Measurements from ENCODE around the gene UQCC2. TPM values are rescaled to one million over a fixed set of nuclear protein-coding genes. Genes with fewer than 3 reads are reported as not detected.

Gene UQCC2
- total RNA-seq, 1 experiment from 2014 or later: 71.2 TPM

- no peaks in the 10 kb centered on the region for H3K9me3 ChIP-seq (ENCODE audit: insufficient read depth, low read depth)
- H4K20me1 ChIP-seq (ENCODE audit: insufficient read depth): no peaks in the 10 kb centered on the region
- peak; percentile 85 to 89 for DNase-seq
- no peaks in the 10 kb centered on the region for H3K79me2 ChIP-seq (ENCODE audit: low read depth)
- peaks cover 40% of the 10 kb centered on the region for H3K4me1 ChIP-seq (replicated peaks; ENCODE audit: insufficient read depth)
- ChIA-PET CTCF (interaction anchor here (0.5 to 1.5 kb wide), 3 partner anchors 20 to 498 kb away, joined by 3 to 8 read pairs (median 8); partner anchors contain the start of gene UQCC2), POLR2A (ENCODE audit: unreplicated experiment) (interaction anchor here (0.6 kb wide), 3 partner anchors 10 to 1553 kb away, joined by 3 to 6 read pairs (median 3); no protein-coding TSS in a partner anchor)
- H3K9me2 ChIP-seq (ENCODE audit: insufficient read depth): no peaks in the 10 kb centered on the region
- peaks cover 24% of the 10 kb centered on the region for H3F3A ChIP-seq (ENCODE audit: insufficient read depth, low read depth)
- peak overlapping the region; percentile 59; the same call in 1 of the 2 replicates for H2AFZ ChIP-seq
- peak overlapping the region; percentile 82 for H3K27ac ChIP-seq
- peak overlapping the region; percentile 78 for H3K4me2 ChIP-seq
- TF ChIP-seq CTCF (conservative IDR thresholded peaks at IDR 0.05) (no peak), EZH2 (IDR thresholded peaks at IDR 0.05; ENCODE audit: low read depth) (no peak)
- no peak overlapping the region; the same call in 1 of the 2 replicates for H3K4me3 ChIP-seq
- no peaks in the 10 kb centered on the region for H3K36me3 ChIP-seq (ENCODE audit: low read depth)
- BruUV-seq (replicated peaks): no TSS peak
- no peaks in the 10 kb centered on the region for H3K27me3 ChIP-seq (ENCODE audit: insufficient read depth, low read depth)
- intact Hi-C loops (cut with micrococcal nuclease; ENCODE audit: unreplicated experiment): no loop called here
Observed at GRCh38 chr6:33731751-33732282, 20.3 kb upstream of the UQCC2 start.

GRCh38 chr6:33731035-33731434, 19.5 kb upstream of the UQCC2 start:
- H3K9me2 ChIP-seq (ENCODE audit: insufficient read depth): no peaks in the 10 kb centered on the region
- no peaks in the 10 kb centered on the region for H4K20me1 ChIP-seq (ENCODE audit: insufficient read depth)
- peak overlapping the region; percentile 78 for H3K4me2 ChIP-seq
- H3K27me3 ChIP-seq (ENCODE audit: insufficient read depth, low read depth): no peaks in the 10 kb centered on the region
- ChIA-PET CTCF (interaction anchor here (1.2 to 1.5 kb wide), 2 partner anchors 19 to 31 kb away, joined by 3 to 8 read pairs; partner anchors contain the start of gene UQCC2), POLR2A (ENCODE audit: unreplicated experiment) (interaction anchor here (0.6 kb wide), 1 partner anchor 601 kb away, joined by 6 read pairs; no protein-coding TSS in a partner anchor)
- no peaks in the 10 kb centered on the region for H3K79me2 ChIP-seq (ENCODE audit: low read depth)
- peaks cover 24% of the 10 kb centered on the region for H3F3A ChIP-seq (ENCODE audit: insufficient read depth, low read depth)
- DNase-seq: no peak
- 0 out of 2 replicates have a peak overlapping the region, but pooled peaks have one; percentile 59 for H2AFZ ChIP-seq
- BruUV-seq (replicated peaks): no TSS peak
- TF ChIP-seq EZH2 (IDR thresholded peaks at IDR 0.05; ENCODE audit: low read depth) (no peak), CTCF (conservative IDR thresholded peaks at IDR 0.05) (no peak)
- intact Hi-C loops (cut with micrococcal nuclease; ENCODE audit: unreplicated experiment): no loop called here
- no peaks in the 10 kb centered on the region for H3K36me3 ChIP-seq (ENCODE audit: low read depth)
- peak overlapping the region; percentile 82 for H3K27ac ChIP-seq
- H3K4me3 ChIP-seq: no peak overlapping the region
- H3K4me1 ChIP-seq (replicated peaks; ENCODE audit: insufficient read depth): peaks cover 40% of the 10 kb centered on the region
- no peaks in the 10 kb centered on the region for H3K9me3 ChIP-seq (ENCODE audit: insufficient read depth, low read depth)

GRCh38 chr6:33730611-33731010, 19.1 kb upstream of the UQCC2 start:
- BruUV-seq (replicated peaks): no TSS peak
- ChIA-PET POLR2A (ENCODE audit: unreplicated experiment) (no interaction called here), CTCF (no interaction called here)
- H2AFZ ChIP-seq: no peak overlapping the region
- no peaks in the 10 kb centered on the region for H3K27me3 ChIP-seq (ENCODE audit: insufficient read depth, low read depth)
- TF ChIP-seq EZH2 (IDR thresholded peaks at IDR 0.05; ENCODE audit: low read depth) (no peak), CTCF (conservative IDR thresholded peaks at IDR 0.05) (no peak)
- intact Hi-C loops (cut with micrococcal nuclease; ENCODE audit: unreplicated experiment): no loop called here
- H3K27ac ChIP-seq: peak overlapping the region; percentile 82; the same call in 1 of the 2 replicates
- H3K4me3 ChIP-seq: no peak overlapping the region
- peaks cover 40% of the 10 kb centered on the region for H3K4me1 ChIP-seq (replicated peaks; ENCODE audit: insufficient read depth)
- H4K20me1 ChIP-seq (ENCODE audit: insufficient read depth): no peaks in the 10 kb centered on the region
- H3F3A ChIP-seq (ENCODE audit: insufficient read depth, low read depth): peaks cover 24% of the 10 kb centered on the region
- H3K36me3 ChIP-seq (ENCODE audit: low read depth): no peaks in the 10 kb centered on the region
- no peak for DNase-seq
- peak overlapping the region; percentile 78; the same call in 1 of the 2 replicates for H3K4me2 ChIP-seq
- no peaks in the 10 kb centered on the region for H3K9me2 ChIP-seq (ENCODE audit: insufficient read depth)
- H3K9me3 ChIP-seq (ENCODE audit: insufficient read depth, low read depth): no peaks in the 10 kb centered on the region
- no peaks in the 10 kb centered on the region for H3K79me2 ChIP-seq (ENCODE audit: low read depth)

Data from PC-9 (cell line).